Body of pancreas (tissue), 4 donors: ENCODE results near the gene SLC17A9. TPM values are rescaled to one million over a fixed set of nuclear protein-coding genes. Genes with fewer than 3 reads are reported as not detected.

Experiments used
- ATAC-seq: fragments of 150-250 bp; one replicate; pipeline ENCODE4 v1.9.1; 2016
- DNase-seq, 4 donors: peaks; one replicate each; pipeline ENCODE4 v3.0.0-alpha.2; 2019
- H3K27ac ChIP-seq, 4 donors: fragments of 200-600 bp; sonication (generic); 1 replicate in 3 of 4; 2 replicates in 1 of 4; pipeline versions ENCODE4 v1.5.1 to v1.6.1; 2016 to 2019; ENCODE audit warnings: mild to moderate bottlenecking in 1 of 4, mixed read lengths in 1 of 4, moderate library complexity in 1 of 4
- H3K27me3 ChIP-seq, 2 donors: fragments of 200-600 bp; sonication (generic); one replicate each; pipeline ENCODE4 v1.6.0; 2016; ENCODE audit warnings: mild to moderate bottlenecking in 1 of 2
- H3K36me3 ChIP-seq, 2 donors: fragments of 200-600 bp; sonication (generic); replicated peaks in 1 of 2; 2 replicates each; pipeline ENCODE4 v1.5.1; 2016; ENCODE audit warnings: low read depth in 2 of 2; ENCODE audit not compliant: insufficient read depth in 1 of 2
- H3K4me1 ChIP-seq: fragments of 200-600 bp; sonication (generic); one replicate; pipeline ENCODE4 v1.6.0; 2016
- H3K4me3 ChIP-seq, 2 donors: fragments of 200-600 bp; sonication (generic); 1 replicate in 1 of 2; 2 replicates in 1 of 2; pipeline ENCODE4 v1.5.1; 2016 to 2019
- H3K9me3 ChIP-seq, 3 donors: fragments of 200-600 bp; sonication (generic); 1 replicate in 2 of 3; 2 replicates in 1 of 3; pipeline ENCODE4 v1.5.1; 2016
- POLR2A ChIP-seq, 3 donors: fragments of 450-650 bp; IDR thresholded peaks; one replicate each; pipeline ENCODE4 v1.6.1; 2016; ENCODE audit warnings: antibody characterized with exemption in 3 of 3, mild to moderate bottlenecking in 2 of 3
- WGBS, 2 donors: methylation state at CpG; one replicate each; pipeline ENCODE4 v1.1.5; 2017; 5-methylcytosine and 5-hydroxymethylcytosine counted together
- intact Hi-C: fragments of 100-400 bp; cut with DNase I; formaldehyde crosslinking; loops from one replicate; pipeline ENCODE4 v1.15.1; 2023
- total RNA-seq, 2 donors: library from RNA; depleted of rRNA; stranded (reverse); fragments of >200 nt; gene quantifications; one replicate each; pipeline ENCODE4 v1.1.0, GENCODE V29; 2016
- TF ChIP-seq, protein P1 (sequence below), 7 experiments: fragments of 450-650 bp in 4 of 7; fragments of 200-600 bp in 3 of 7; sonication (generic) in 3 of 7; IDR thresholded peaks; one replicate each; pipeline ENCODE4 v1.5.1; 2016 to 2019; ENCODE audit warnings: antibody characterized with exemption in 7 of 7

The SLC17A9 gene
- total RNA-seq, 2 donors from 2014 or later: 0.78 to 4.9 TPM

DNA sequence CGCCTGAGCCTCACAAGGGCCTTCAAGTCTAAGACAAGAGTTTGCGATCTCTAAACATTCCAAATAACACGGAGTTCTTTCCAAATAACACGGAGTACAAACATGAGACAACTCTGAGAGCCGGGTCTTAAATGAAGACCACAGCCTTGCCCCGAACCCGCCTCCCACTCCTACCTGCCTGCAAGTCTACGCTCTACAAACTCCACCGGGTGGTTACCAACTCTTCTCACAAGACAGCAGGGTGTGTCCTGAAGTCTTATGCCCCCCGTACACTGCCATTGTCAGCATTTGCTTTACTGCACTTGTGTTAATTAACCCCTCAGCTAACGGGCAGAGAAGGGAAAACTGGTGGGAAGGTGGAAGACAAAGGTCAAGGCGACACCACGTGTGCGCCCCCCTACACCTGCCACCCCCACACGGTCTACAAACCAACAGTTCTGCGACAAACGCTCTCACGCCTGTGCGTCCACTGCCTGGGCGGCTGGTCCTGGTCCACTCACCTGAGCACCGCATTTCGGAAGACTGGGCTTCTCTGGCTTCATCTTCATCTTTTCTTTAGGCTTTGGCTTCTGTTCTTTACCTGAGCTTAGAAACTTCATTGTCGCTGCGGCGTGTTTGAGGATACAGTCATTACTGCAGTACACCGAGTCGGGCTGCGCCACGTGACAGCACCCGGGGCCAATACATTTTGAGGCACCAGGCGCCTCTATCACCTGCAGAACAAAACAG, 45.7 kb upstream of the SLC17A9 start:
- no peaks in the 10 kb centered on the region for H3K9me3 ChIP-seq
- TF ChIP-seq POLR2A (IDR thresholded peaks at IDR 0.05): no peak
- TF ChIP-seq, protein P1, sequence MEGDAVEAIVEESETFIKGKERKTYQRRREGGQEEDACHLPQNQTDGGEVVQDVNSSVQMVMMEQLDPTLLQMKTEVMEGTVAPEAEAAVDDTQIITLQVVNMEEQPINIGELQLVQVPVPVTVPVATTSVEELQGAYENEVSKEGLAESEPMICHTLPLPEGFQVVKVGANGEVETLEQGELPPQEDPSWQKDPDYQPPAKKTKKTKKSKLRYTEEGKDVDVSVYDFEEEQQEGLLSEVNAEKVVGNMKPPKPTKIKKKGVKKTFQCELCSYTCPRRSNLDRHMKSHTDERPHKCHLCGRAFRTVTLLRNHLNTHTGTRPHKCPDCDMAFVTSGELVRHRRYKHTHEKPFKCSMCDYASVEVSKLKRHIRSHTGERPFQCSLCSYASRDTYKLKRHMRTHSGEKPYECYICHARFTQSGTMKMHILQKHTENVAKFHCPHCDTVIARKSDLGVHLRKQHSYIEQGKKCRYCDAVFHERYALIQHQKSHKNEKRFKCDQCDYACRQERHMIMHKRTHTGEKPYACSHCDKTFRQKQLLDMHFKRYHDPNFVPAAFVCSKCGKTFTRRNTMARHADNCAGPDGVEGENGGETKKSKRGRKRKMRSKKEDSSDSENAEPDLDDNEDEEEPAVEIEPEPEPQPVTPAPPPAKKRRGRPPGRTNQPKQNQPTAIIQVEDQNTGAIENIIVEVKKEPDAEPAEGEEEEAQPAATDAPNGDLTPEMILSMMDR (IDR thresholded peaks at IDR 0.05): no peak
- intact Hi-C loops: no loop called here
- H3K4me1 ChIP-seq: no peaks in the 10 kb centered on the region
- no peaks in the 10 kb centered on the region for H3K27me3 ChIP-seq
- DNase-seq (no peak), ATAC-seq (no peak)
- WGBS, 2 donors: 88% methylated on average over 31 of the region's 31 CpGs
- no peak overlapping the region for H3K27ac ChIP-seq
- H3K4me3 ChIP-seq: no peak overlapping the region
- peaks cover 30 to 61% of the 10 kb centered on the region in 2 donors for H3K36me3 ChIP-seq

- Histone ChIP-seq H3K4me3 (no peak overlapping the region), H3K27ac (no peak overlapping the region), H3K36me3 (peaks cover 30 to 63% of the 10 kb centered on the region in 2 donors), H3K9me3 (no peaks in the 10 kb centered on the region), H3K4me1 (no peaks in the 10 kb centered on the region), H3K27me3 (no peaks in the 10 kb centered on the region)
- no peak for DNase-seq
- intact Hi-C loops: no loop called here
- 74 to 75% methylated on average over 15 to 16 of the region's 16 CpGs for WGBS, 2 donors
- ATAC-seq: no peak
- TF ChIP-seq, protein P1 (IDR thresholded peaks at IDR 0.05): peak in 4 of 7 experiments; percentile 9 to 34 (median 25)
- no peak for TF ChIP-seq POLR2A (IDR thresholded peaks at IDR 0.05)
Observed at GRCh38 chr20:62907384-62908317, 44.9 kb upstream of the SLC17A9 start.

GRCh38 chr20:62908971-62909791, 43.3 kb upstream of the SLC17A9 start:
- 82 to 84% methylated on average over 18 of the region's 18 CpGs for WGBS, 2 donors
- H3K27me3 ChIP-seq: no peaks in the 10 kb centered on the region
- TF ChIP-seq POLR2A (IDR thresholded peaks at IDR 0.05): no peak
- TF ChIP-seq, protein P1 (IDR thresholded peaks at IDR 0.05): no peak
- no peak overlapping the region for H3K4me3 ChIP-seq
- intact Hi-C loops: no loop called here
- DNase-seq (no peak), ATAC-seq (no peak)
- H3K36me3 ChIP-seq: peaks cover 30 to 57% of the 10 kb centered on the region in 2 donors
- no peak overlapping the region for H3K27ac ChIP-seq
- H3K4me1 ChIP-seq: peaks cover 12% of the 10 kb centered on the region
- no peaks in the 10 kb centered on the region for H3K9me3 ChIP-seq

- Histone ChIP-seq H3K36me3 (peaks cover 24 to 50% of the 10 kb centered on the region in 2 donors), H3K4me3 (no peak overlapping the region), H3K9me3 (no peaks in the 10 kb centered on the region), H3K27me3 (no peaks in the 10 kb centered on the region), H3K4me1 (peaks cover 22% of the 10 kb centered on the region), H3K27ac (no peak overlapping the region)
- DNase-seq (no peak), ATAC-seq (no peak)
- intact Hi-C loops: no loop called here
- TF ChIP-seq, protein P1 (IDR thresholded peaks at IDR 0.05): no peak
- no peak for TF ChIP-seq POLR2A (IDR thresholded peaks at IDR 0.05)
- WGBS, 2 donors: 87 to 94% methylated on average over 11 of the region's 11 CpGs
Observed at GRCh38 chr20:62910217-62910766, 42.2 kb upstream of the SLC17A9 start.
